ENCODE results near the gene PFKL.
"Not testable (repeated sequence)": the region's sequence is repeated elsewhere in the genome, so short reads cannot be mapped to it uniquely, and the experiment has no call there.

The PFKL gene

DNA sequence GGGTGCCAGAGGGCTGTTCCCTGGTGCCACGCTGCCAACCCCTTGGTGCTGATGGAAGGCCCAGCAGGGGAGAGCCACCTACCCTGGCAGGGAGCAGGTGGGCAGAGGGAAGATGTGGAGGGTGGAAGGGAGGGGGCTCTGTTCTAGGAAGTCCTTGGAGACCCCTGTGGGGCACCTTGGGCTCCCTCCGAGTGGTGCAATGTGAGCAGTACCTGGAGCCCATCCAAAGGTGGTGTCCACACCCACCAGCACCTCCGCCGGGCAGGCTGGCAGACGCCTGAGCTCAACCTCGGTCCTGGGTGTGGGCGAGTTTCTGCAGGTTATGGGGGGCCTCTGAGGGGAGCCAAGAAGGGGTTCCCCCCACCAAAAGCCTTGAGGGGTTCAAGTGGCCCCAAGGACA lies 26.8 kb upstream of the PFKL start:
- no peak overlapping the region for H3K4me3 ChIP-seq (ENCODE audit: low read depth, low read length)
- DNase-seq (ENCODE audit: low read depth) = no peak

DNA sequence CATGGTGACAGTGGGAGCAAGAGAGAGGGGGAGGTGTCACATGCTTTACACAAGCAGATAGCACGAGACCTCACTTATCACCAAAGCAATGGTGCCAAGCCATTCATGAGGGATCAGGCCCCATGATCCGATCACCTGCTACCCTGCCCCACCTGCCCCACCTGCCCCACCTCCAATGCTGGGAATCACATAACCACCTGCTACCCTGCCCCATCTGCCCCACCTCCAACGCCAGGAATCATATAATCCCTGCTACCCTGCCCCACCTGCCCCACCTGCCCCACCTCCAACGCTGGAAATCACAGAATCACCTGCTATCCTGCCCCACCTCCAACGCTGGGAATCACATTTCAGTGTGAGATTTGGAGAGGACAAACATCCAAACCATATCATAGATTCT lies 24.8 kb upstream of the PFKL start:
- H3K4me3 ChIP-seq (ENCODE audit: low read depth, low read length) = no peak overlapping the region
- no peak for DNase-seq (ENCODE audit: low read depth)

DNA sequence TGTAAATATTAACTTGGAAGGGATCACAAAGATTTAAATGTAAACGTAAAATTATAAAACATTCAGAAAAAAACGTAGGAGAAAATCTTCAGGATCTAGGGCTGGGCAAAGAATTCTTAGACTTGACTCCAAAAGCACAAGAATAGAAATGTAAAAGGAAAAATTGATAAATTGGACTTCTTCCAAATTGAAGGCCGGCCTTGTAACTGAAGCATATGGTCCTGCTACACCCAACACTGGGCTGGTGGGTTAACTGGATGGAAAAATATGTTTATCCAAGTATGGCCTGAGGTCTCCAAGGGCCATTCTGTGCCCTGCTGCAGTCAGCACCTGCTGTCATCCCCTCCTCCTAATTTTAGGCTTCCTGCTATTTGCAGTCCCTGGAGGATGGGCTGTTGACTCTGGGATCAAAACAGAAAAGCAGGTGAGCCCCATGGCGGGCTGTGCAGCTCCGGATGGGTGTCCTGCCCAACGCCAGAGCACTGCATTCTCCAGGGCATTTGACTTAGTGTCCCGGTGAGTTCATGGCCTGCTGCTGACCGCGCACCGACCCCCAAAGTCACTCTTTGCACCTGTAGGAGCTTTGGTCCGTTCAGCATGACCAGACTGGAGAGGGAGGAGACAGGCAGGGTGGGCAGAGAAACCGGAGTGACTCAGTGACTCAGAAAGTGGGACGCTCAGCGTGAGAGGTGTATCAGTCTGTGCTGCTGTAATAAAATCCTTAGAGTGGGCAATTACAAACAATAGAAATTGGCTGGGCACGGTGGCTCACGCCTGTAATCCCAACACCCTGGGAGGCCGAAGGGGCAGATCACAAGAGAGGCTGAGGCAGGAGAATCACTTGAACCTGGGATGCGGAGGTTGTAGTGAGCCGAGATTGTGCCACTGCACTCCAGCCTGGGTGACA lies 20.2 kb upstream of the PFKL start:
- no peak for DNase-seq (ENCODE audit: low read depth)
- no peak overlapping the region for H3K4me3 ChIP-seq (ENCODE audit: low read depth, low read length)

DNA sequence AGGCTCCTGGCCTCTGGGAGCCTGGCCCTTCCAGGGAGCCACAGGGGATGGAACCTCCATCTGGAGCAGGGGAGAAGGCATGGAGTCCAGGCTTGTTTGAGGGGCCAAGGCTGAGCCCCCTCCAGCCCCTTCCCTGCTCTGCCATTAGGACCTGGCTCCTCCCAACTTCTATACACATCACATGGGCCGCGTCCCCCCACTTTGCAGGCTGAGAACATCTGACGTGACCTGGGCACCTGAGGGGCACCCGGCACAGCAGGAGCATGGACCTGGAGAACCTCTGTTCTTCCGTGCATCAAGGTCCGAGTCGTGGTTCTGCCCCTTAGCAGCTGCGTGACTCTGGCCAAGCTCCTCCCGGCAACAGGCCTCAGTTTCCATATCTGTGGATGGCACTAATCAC lies 18.1 kb upstream of the PFKL start:
- DNase-seq (ENCODE audit: low read depth) = no peak
- no peak overlapping the region for H3K4me3 ChIP-seq (ENCODE audit: low read depth, low read length)

DNA sequence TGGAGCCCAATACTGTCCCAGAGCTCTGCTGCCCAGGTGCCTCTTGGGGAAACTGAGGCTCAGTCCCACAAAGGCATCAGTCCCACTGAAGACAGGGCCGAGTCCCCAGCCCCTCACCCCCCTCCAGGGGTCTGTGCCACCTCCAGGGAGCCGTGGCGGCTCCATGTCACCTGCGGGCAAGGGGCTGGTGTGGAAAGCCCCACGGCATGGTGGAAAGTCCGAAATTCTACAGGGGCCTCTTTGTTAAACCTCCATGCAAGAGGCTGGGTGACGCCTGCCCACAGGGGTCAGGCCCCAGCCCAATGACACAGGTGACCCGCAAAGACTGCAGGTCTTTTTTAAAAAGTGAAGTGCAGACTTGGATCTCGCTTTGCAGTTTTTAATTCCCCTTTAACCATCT lies 17.5 kb upstream of the PFKL start:
- DNase-seq (ENCODE audit: low read depth) = no peak
- no peak overlapping the region for H3K4me3 ChIP-seq (ENCODE audit: low read depth, low read length)

DNA sequence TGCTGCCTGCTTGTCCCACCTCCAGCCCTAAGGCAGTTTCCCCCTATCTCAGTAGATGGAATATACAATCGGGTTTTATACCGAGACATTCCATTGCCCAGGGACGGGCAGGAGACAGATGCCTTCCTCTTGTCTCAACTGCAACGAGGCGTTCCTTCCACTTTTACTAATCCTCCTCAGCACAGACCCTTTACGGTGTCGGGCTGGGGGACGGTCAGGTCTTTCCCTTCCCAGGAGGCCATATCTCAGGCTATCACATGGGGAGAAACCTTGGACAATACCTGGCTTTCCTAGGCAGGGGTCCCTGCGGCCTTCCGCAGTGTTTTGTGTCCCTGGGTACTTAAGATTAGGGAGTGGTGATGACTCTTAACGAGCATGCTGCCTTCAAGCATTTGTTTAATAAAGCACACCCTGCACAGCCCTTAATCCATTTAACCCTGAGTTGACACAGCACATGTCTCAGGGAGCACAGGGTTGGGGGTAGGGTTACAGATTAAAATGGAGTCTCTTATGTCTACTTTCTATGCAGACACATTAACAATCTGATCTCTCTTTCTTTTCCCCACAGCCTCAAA lies 16.6 kb upstream of the PFKL start:
- DNase-seq (ENCODE audit: low read depth) = not testable (repeated sequence)

DNA sequence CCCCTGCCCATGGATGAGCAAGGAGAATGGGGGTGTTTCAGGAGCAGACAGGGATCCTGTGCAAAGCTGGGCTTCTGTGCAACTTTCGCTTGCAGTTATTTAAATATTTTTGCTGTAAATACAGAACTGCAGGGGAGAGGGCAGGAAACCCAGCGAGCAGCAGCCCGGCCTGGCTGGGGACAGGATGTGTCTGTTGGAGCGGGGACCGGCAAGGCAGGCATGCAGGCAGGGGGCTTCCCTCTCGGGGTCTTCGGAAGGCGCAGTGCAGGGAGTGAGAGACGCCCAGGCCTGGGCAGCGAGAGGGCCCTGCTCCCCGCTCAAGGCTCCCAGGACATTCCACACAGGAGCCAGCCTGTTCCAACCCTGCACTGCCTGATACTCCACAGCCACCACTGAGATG lies 15.9 kb upstream of the PFKL start:
- H3K4me3 ChIP-seq (ENCODE audit: low read depth, low read length) = no peak overlapping the region
- no peak for DNase-seq (ENCODE audit: low read depth)

More for the DNA sequence above, 16.6 kb upstream of the PFKL start:
- H3K4me3 ChIP-seq (ENCODE audit: low read depth, low read length) = not testable (repeated sequence)

DNA sequence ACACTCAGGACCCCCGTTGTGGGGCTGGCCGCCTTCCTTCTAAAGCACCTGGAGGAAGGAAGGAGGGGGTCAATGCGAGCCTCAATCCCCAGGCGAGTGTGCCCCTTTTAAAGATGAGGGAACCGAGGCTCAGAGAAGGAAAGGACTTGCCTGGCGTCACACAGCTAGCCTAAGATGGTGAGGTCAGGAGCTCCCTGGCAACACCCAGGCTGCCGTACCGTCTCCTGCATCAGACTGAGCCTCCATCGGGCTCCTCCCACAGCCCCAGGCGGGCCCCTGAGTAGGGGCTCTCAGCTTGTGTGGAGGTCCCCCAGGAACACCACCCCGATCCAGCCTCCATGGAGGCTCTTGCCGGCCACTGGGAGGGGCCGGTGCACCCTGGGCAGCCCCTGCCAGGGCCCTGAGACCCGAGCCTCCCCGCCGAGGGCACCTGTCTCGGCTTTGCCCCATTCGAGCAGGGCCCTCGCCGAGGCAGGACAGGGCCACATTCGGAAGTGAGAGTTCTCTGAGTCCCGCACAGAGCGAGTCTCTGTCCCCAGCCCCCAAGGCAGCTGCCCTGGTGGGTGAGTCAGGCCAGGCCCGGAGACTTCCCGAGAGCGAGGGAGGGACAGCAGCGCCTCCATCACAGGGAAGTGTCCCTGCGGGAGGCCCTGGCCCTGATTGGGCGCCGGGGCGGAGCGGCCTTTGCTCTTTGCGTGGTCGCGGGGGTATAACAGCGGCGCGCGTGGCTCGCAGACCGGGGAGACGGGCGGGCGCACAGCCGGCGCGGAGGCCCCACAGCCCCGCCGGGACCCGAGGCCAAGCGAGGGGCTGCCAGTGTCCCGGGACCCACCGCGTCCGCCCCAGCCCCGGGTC lies 14.5 kb upstream of the PFKL start, which contains the start of gene AIRE:
Gene AIRE, plus strand, starts transcription at position 739 of the 855 bp plus-strand sequence. CDS start 131 bp downstream, outside the sequence.
- H3K4me3 ChIP-seq (ENCODE audit: low read depth, low read length) = peak within 1 kb of the TSS; percentile 27
- DNase-seq (ENCODE audit: low read depth) = no peak

DNA sequence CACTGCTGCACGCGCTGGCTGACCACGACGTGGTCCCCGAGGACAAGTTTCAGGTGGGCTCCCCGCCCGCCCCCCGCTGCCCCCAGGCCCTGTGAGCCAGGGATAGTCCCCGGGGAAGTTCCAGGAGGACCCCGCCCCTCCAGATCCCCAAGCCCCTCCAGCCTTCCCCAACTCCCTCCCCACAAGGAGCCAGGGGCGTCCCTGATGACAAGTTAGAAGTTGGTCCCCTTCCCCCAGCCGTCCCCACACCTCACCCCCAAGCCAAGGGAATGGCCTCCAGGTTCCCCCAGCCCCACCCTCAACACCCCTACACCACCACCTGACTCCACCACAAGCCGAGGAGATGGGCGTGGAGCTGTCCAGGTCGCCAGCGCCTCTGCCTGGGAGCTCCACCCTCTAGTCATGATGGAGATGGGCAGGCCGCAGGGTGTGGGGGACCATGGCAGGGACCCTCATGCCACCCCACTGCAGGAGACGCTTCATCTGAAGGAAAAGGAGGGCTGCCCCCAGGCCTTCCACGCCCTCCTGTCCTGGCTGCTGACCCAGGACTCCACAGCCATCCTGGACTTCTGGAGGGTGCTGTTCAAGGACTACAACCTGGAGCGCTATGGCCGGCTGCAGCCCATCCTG lies 13.7 kb upstream of the PFKL start:
- no peak overlapping the region for H3K4me3 ChIP-seq (ENCODE audit: low read depth, low read length)
- no peak for DNase-seq (ENCODE audit: low read depth)

DNA sequence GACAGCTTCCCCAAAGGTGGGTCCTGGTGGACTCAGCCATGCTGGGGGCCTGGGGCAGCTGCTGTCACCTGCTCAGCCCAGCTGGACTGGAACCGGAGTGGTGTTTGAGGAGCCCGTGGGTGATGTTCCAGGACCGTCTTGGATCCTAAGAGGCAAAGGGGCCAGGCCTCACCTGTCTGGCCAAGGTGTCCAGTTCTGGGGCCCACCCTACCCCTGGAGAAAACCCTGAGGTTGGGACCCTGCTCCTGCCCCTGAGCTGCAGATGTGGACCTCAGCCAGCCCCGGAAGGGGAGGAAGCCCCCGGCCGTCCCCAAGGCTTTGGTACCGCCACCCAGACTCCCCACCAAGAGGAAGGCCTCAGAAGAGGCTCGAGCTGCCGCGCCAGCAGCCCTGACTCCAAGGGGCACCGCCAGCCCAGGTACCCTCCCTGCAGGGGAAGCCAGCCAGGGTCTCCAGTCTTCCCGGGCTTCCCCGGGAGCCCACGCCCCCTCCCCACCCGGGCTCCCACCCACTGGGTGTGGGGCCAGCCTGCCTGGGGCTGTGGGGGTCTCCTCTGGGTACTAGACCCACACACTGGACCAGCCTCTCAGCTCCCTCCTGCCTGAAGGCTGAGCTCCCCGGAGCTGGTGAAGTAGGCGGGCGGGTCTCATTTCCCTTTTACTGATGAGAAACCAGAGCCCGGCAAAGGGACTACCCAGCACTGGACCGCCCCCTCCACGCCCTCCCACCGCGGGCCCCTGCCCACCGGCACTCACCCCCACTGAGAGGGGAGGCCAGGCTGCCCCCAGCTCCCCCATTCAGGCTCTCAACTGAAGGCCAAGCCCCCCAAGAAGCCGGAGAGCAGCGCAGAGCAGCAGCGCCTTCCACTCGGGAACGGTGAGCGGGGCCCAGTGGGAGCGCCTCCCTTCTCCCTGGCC lies 12.9 kb upstream of the PFKL start:
- no peak for DNase-seq (ENCODE audit: low read depth)
- H3K4me3 ChIP-seq (ENCODE audit: low read depth, low read length) = no peak overlapping the region

DNA sequence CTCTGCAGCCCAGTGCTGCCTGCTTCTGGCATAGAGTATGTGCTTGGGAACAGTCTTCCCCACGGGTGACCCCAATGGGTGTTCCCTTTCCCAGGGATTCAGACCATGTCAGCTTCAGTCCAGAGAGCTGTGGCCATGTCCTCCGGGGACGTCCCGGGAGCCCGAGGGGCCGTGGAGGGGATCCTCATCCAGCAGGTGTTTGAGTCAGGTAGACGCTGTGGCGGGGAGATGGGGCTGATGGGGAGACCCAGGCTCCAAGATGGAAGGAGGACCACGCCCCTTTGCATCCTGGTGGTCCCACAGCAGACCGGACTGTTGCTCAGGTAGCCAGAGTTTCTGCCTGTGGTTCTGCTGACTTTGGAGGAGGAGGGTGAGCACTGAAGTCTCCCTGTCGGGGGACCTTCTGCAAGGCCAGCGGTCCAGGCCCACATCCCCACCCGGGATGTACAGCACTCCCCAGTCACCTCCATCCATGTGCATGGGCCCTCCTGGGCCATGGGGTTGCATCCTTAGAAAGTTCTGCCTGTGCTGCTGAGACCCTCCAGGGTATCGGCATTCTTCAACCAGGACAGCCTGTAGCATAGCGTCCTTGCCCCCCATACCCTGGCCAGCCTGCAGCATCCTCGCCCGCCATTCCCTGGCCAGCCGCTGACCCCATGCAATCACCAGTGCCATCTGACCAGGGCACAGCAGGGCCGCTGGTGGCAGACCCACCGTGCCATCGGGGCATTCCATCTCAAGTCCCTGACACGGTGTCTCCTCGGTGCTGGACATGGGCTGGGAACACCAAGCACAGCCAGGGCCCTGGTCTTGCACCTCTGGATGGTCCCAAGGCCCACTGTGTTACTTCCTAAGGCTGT lies 11.4 kb upstream of the PFKL start:
- DNase-seq (ENCODE audit: low read depth) = no peak
- H3K4me3 ChIP-seq (ENCODE audit: low read depth, low read length) = no peak overlapping the region

DNA sequence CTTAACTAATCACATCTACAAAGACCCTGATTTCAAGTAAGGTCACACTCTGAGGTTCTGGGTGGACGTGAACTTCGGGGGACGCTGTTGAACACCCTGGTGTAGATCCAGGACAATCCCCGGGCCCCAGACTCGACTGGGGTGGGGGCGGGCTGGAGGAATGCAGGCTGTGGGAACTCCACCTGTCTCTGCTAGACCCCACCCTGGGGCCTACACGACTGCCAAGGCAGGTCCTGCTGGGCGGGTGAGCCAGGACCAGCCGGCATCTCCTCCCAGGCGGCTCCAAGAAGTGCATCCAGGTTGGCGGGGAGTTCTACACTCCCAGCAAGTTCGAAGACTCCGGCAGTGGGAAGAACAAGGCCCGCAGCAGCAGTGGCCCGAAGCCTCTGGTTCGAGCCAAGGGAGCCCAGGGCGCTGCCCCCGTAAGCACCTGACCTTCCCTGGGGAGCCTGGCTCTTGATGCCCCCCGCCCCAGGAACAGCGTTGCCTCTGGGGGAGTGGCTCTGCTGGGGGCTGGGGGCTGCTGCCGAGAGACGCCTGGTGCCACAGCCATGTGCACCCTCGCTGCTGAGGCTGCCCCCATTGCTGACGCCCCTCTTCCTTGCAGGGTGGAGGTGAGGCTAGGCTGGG lies 10.4 kb upstream of the PFKL start:
- DNase-seq (ENCODE audit: low read depth) = no peak

DNA sequence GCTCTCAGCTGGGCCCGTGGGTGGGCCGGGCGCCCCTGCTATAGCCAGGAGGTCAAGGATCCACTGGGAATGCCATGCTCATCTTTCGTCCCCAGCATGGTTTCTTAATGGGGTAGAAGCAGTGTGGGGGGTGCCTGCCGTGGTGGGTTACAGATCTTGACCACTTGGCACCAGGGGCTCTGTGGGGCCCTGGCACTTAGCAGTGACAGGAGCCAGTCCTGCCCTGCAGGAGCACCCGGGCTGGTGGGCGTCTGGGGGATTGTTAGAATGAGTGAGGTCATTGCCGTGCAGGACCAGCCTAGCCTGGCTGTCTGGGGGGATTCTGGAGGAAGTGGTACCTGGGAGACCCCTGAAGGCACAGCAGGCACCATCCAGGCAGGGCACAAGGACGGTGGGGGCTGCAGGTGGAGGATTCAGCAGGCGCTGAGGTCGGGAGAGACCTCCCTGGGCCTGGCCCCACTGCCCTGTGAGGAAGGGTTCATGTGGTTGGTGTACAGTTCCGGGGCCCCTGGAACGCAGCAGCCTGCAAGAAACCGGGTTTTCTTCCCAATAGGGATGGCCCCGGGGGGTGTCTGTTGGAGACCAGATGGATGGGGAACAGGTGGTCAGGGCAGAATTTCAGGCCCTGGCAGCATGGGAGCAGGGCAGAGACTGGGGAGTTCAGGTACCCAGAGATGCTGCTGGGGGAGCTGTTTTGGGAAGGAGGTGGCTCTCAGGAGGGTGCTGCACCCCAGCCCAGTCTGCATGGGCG lies 9.4 kb upstream of the PFKL start:
- H3K4me3 ChIP-seq (ENCODE audit: low read depth, low read length) = no peak overlapping the region
- DNase-seq (ENCODE audit: low read depth) = no peak

More for the DNA sequence above, 10.4 kb upstream of the PFKL start:
- H3K4me3 ChIP-seq (ENCODE audit: low read depth, low read length) = no peak overlapping the region

DNA sequence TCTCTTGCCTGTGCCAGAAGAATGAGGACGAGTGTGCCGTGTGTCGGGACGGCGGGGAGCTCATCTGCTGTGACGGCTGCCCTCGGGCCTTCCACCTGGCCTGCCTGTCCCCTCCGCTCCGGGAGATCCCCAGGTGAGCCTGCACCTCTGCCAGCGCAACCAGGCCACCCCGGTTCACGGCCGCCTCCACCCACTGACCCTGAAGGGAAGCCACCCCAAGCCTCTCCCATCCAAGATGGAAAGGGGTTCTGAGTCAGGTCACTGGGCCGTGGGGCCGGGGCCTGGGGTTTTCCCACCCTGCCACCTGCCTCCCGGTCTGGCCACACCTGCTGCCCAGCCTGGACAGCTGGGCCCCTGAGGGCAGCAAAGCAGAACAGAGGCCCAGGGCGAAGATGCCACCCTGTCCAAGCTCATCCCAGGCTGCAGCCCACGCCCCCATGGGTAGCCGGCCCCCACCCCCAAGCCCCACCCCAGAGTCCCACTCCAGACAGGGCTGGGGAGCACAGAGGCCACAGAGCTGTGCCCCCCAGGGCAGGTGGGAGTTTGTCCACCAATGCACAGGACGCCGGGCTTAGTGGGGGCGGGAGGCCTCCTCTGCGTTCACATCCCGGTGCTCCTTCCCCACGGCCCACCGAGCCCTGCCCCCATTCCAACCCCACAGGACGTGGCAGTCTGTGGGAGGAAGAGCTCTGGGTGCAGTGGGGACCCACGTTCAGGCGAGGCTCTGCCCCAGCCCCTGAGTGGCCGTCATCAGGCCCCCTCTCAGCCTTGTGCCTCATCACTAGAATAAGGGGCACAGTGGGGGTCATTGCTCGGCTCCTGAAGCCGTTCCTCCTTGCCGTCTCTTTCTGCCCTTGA lies 8.5 kb upstream of the PFKL start:
- no peak overlapping the region for H3K4me3 ChIP-seq (ENCODE audit: low read depth, low read length)

DNA sequence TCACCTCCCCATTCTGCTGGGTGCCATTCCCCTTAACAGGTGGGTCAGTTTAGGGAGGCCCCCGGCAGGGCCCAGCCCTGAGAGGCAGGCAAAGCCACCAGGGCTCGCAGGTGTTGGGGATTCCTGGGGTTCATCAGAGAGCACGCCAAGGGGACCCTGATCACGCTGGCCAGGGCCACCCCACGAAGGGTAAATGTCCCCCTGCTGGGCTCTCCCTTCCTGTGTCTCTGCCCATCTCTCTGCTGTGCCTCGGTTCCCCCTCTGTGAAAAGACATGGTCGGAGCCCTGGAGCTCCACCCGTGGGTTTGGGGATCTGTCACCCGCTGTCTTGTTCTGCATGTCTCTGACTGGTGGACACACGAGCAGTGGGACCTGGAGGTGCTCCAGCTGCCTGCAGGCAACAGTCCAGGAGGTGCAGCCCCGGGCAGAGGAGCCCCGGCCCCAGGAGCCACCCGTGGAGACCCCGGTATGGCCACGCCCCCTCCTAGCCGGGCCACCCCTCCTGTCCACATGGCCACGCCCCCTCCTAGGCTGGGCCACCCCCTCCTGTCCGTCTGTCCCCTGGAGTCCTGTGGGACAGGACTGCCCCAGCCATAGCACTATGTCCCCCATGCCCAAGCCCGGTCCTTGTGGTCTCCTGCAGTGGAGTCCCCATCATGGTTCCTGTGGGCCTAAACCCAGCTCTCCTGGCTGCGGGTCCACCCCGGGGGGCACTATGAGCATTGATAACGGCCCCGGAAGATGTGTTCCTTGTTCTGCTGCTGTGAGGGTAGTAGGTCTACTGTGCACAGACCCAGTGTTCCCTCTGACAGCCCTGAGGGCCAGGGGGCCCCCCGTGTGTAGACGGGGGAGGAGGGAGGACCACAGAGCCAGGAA lies 7.7 kb upstream of the PFKL start:
- H3K4me3 ChIP-seq (ENCODE audit: low read depth, low read length) = no peak overlapping the region
- no peak for DNase-seq (ENCODE audit: low read depth)

More for the DNA sequence above, 8.5 kb upstream of the PFKL start:
- no peak for DNase-seq (ENCODE audit: low read depth)
